Stimulated activated CD8-positive, alpha-beta memory T cell treated with anti-CD3 and anti-CD28 coated beads, Interleukin-15, amount 100 ng/mL, for 4 hours (primary cell): ENCODE results near the gene ARL5B.

Experiments used
- DNase-seq, 2 donors: peaks; one replicate each; pipeline ENCODE4 v3.0.0-alpha.2; 2020; ENCODE audit warnings: low read depth in 2 of 2

The ARL5B gene

DNA sequence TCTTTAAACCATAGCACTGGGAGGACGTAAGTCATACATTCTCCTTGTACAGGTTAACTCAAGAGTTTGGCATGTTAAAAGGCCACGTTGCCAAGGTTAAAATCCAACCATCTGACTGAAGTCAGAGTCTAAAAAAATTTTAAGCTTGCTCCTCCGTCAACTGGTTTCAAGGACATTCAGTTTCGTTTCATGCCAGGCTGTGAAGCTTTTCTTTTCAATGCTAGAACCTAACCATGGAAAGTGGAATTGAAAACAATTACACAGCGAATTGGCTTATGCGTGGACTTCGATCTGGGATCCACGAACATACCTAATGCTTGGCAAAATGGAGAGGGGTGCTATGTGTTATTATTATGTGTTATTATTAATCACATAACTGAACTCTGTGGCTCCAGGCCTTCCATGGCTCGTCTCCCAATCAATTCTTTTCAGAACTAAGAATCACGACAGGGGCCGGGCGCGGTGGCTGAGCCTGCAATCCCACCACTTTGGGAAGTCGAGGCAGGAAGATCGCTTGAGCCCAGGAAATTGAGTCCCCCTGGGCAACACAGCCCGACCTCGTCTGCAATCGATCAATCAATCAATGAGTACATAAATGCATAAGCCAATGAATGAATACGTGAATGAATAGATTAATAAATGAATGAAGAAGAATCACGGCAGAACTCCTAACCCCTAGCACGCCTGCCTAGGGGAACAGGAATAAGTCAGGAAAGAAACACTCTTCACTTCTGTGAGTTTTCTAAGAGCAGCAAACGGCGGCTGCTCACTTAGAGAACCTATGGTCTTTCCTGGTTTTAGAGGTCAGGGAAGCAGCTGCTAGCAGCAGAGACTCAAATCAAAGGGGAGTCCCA, 733 bp upstream of the ARL5B start:
- DNase-seq: no peak

DNA sequence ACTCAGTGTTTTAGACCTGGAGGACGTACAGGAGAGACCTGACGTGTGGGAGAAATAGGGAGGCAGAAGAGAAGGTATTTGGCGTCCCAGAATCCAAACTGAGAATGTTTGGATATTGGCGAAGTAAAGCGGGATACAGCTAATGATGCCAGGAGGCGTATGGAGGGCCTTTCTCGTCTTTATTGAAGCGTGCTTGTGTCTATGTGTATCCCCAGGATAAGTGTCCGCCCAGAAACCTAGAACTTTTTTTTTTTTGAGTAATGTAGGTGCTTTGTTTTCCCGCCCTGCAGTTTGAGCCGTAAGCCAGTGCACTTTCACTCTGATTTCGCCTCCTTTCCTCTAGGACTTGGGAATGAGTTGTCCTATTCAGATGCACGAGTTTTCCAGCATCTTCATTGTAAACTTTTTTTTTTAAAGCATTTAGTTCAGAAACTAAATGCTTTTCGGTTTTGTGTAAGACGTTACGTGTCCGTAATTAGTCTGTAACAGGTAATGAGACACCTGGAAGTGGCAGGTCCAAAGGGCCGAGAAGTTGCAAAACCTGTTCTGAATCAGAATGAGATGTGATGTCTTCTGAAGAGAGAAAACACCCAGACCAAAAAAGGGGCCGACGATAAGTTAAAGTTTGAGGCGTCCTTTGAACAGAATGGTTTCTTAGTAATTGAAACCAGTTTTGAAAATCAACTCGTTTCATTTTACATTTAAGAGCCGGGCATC, 746 bp downstream of the ARL5B start:
- DNase-seq: no peak

DNA sequence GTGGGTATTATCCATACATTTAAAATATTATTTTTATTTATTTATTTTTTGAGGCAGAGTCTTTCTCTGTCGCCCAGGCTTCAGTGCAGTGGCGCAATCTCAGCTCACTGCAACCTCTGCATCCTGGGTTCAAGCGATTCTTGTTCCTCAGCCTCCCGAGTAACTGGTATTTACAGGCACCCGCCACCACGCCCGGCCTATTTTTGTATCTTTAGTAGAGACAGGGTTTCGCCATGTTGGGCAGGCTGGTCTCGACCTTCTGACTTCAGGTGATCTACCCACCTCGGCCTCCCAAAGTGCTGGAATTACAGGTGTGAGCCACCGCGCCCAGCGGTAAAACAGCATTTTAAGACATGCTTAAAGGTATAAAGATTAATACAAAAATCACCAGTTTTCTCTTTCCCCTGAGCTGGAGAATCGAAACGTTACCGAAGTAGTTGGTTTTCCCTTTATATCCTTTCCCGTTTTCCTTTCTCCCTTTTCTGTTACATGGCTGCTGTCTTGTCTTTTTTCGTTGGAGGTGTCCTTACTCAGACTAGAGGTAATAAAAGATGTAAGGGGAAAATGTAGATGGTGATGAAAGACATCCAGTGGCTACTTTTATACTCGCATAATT, 1.7 kb downstream of the ARL5B start:
- no peak for DNase-seq

DNA sequence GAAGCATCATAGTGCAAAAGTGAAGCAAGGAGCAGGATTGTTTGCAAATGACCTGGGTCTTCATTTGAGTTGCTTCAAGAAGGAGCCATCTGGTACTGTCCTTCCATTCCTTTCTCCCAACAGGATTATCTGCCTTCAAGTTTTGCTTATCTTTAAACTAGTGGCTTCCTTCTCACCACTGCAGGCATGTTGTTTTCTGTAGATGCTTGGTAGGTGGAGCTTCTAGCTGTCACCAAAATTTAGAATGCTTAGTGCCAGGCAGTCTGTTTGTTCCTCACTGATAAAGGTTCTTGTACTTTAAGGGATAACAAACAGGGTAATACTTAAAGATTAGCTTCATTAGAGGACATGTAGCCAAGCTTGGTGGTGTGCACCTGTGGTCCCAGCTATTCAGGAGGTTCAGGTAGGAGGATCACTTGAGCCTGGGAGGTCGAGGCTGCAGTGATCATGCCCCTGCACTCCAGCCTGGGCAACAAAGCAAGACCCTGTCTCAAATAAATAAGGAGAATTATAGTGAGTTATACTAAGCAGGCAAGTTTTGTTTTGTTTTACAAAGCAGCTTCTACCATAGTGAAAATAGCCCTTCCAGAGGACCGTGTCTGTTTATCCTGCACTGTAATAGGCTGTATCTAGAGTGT, 5.7 kb downstream of the ARL5B start:
- no peak for DNase-seq

DNA sequence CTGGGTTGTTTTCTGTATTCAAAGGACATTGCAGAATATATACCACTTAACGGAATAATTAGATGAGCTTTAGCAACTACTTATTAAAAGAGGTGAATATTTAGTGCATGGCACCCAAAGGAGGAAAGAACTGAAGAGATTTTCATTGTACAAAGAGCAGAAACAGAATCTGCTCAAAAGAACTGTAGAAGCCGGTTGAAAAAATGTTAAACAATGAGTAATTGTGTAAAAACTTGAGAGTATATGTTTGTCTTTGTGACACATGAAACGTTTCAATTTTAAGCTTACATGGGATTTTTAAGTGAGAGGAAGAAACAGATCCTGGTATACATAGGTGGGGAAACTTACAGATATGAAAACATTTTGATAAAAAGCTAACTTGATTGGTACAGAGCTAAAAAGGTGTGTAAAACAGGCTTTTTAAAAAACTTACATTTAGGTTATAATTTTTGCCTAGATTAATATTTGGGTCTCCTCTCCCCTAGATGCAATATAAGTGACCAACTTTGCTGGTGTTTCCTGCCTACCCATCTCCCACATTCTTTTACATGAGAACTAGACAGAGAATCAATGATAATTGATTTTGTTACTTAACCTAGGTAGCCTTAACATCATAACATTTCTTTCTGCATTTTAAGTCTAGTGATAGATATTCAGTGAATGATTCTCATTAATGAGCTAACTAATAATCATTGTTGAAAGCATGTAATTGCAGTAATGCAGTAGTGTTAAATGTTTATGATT, 6.8 kb downstream of the ARL5B start:
- no peak for DNase-seq

- no peak for DNase-seq
Measured at GRCh38 chr10:18666810-18667209, 7.6 kb downstream of the ARL5B start.

DNA sequence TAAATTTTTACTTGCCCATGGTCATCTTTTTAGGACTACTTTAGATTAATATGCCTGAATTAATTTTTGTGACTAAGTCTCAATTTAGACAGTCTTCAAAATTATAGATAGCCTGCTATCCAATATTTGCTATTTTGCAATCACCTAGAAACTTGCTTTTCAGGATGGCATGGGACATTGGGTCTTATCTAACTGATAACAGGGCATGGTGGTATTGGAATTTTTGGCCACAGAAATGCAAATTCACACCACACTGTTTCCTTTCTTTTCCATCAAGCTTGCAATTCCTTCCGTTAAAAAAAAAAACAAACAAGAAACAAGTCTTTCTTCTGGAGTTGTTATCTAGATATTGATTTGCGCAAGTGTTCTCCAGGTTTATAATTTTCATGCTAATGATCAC, 8.8 kb downstream of the ARL5B start:
- no peak for DNase-seq

DNA sequence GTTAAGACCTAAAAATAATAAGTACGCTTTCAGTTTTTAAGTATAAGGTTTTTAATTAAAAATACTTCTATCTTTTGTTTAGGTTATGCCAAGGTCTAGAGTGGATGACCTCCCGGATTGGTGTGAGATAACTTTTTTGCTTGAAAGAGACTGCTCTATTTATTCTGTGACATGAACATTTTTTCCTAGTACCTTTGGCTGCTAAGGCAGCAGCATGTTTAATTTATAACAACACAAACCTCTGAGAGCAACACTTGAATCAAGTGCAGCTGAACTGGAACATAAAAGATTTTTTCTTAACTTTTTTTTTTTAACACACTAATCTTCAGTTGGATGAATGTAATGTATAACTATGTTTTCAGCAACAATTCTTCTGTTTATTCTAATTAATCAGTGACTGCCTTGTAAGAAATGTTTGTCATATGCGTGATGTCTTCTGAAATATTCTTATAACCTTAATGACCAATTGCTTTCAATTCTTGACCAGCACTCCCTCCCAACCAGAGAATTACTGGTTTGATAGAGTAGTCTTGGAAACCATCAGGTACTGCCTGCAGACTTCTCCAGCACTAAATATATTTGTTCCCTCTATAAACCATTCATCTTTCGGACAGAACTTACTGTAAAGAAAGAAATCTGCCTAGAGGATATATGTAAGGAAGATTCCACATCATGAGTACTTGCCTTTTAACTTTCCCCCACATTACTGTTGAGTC, 16.0 kb downstream of the ARL5B start:
- no peak for DNase-seq

DNA sequence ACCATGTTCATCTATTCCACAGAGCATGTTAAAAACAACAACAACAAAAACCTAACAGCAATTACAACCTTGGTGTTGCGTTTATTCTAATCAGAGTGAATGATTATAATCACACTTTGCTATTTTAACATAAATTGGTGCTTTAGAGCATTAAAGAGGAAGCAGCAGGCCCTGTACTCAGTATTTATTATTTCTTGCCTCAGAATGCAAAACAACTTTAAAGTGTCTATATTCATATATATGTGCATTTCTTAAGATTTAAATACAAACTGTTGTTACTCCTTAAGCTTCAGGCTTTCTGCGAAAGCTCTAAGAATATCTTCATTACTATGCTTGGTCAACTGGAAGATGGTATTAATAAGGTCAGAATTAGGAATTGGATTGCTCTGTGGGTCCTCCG, 21.5 kb downstream of the ARL5B start:
- no peak for DNase-seq

GRCh38 chr10:18681366-18681765, 22.1 kb downstream of the ARL5B start:
- DNase-seq: no peak

GRCh38 chr10:18681971-18682411, 22.8 kb downstream of the ARL5B start:
- no peak for DNase-seq

DNA sequence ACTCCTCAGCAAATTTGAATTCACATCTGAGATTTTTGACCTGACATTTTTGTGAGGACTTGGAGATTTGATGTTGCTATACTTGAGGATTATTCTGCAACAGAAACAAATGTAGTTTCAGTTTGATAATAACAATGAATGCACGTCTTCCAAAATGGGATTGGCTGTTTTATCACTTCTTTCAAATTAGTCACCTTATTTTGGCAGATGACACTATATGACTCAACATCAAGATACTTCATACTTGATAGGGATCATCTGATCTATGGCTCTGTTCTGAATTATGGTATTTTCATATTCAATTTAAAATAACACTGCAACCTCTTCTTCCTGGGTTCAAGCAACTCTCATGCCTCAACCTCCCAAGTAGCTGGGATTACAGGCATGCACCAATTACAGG, 24.2 kb downstream of the ARL5B start:
- no peak for DNase-seq

GRCh38 chr10:18684416-18684815, 25.2 kb downstream of the ARL5B start:
- no peak for DNase-seq

DNA sequence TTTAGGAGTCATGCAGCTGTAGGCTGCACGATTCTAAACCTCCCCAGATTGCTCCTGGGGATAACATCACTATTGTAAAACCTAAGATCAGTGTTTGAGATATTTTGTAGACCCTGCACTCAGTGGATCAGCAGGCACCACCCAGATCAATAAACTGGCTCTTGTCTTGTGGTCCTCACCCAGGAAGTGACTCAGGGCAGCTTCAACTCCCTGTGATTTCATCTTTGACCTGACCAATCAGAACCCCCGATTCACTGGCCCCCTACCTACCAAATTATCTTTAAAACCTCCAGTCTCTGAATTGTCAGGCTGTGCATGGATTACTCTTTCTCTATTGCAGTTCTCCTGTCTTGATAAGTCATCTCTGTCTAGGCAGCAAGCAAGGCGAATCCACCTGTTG, 25.7 kb downstream of the ARL5B start:
- no peak for DNase-seq

GRCh38 chr10:18685555-18685954, 26.3 kb downstream of the ARL5B start:
- DNase-seq: no peak

DNA sequence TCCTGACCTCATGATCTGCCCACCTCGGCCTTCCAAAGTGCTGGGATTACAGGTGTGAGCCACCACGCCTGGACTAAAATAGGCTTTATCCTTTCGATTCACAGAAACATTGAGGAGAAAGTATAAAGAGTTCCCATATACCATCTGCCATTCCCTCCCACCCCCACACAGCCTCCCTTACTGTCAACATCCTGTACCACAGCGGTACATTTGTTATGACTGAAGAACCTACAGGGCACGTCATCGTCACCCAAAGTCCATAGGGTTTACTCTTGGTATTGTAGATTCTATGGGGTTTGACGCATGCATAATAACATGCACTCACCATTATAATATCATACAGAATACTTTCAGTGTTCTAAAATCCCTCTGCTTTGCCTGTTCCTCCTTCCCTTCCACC, 28.0 kb downstream of the ARL5B start:
- no peak for DNase-seq

- no peak for DNase-seq
Measured at GRCh38 chr10:18687706-18688105, 28.5 kb downstream of the ARL5B start.

GRCh38 chr10:18689498-18689897, 30.3 kb downstream of the ARL5B start:
- no peak for DNase-seq

- no peak for DNase-seq
Measured at GRCh38 chr10:18690541-18690940, 31.3 kb downstream of the ARL5B start.

DNA sequence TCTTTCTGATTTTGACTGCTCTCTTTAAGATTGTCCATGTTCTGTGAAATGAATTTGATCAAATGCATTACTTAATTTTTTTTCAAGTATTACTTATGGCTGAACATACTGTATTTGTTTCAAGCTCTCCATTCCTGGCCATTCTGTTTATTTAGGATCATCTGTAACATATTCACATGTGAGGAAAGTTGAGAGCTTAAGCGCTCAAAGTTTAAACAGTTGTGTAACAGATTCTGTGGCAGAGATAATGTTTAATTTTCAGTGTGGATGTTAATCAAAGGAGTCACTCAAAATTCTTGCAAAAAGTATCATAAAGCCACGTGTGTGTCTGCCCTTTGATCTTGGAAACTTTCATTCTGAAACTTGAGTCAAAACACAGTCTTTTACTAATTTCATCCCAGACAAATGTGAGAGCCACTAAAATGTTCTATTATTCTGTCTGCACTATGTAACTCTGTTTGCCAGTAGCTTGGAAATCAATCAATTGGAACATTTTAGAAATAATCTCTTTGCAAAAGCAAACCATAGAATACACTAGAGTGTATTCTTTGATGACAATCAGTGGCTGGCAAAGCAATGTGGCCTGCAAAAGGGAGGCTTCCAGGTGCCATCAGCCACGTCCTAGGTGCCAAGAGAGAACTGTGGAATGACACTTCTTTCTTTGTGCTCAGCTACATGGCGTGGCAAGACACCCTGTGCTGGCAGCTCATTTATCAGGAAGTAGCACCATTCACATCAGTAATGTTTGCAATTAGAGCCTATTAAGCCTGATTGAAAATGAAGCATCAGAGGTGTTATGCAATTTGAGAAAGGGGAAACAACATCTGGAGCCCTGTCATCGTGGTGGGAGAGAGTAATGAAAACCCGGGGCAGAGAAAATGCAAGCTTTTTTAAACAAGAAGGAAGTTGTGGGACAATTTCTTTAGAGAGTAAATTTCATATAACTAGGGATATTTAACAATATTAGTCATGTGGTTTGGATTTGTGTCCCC, 40.9 kb downstream of the ARL5B start:
- DNase-seq: no peak
